Measurements from ENCODE around the gene CCDC6. TPM values are rescaled to one million over a fixed set of nuclear protein-coding genes. Genes with fewer than 3 reads are reported as not detected.

CCDC6 gene
- total and polyA plus RNA-seq, 7 donors: 12.6 to 97.5 (median 59.2) TPM

- intact Hi-C loops (cut with DNase I): loop anchor here (2.0 kb wide), 1 partner anchor 13 kb away; no protein-coding TSS in a partner anchor
- 63 to 70% methylated on average over 5 to 6 of the region's 6 CpGs for WGBS, 2 donors
- Histone ChIP-seq H3K36me3 (no peaks in the 10 kb centered on the region), H3K4me1 (peaks cover 0 to 77% (median 65%) of the 10 kb centered on the region in 4 donors), H3K27me3 (no peaks in the 10 kb centered on the region), H3K9me3 (no peaks in the 10 kb centered on the region), H3K4me3 (no peak overlapping the region), H3K27ac (no peak overlapping the region)
- no peak for DNase-seq
- TF ChIP-seq EP300 (IDR thresholded peaks at IDR 0.05) (no peak), CTCF (IDR thresholded peaks at IDR 0.05) (no peak), POLR2A (IDR thresholded peaks at IDR 0.05) (no peak), POLR2AphosphoS5 (IDR thresholded peaks at IDR 0.05) (no peak)
Observed at GRCh38 chr10:59881640-59882039, 24.7 kb downstream of the CCDC6 start.

DNA sequence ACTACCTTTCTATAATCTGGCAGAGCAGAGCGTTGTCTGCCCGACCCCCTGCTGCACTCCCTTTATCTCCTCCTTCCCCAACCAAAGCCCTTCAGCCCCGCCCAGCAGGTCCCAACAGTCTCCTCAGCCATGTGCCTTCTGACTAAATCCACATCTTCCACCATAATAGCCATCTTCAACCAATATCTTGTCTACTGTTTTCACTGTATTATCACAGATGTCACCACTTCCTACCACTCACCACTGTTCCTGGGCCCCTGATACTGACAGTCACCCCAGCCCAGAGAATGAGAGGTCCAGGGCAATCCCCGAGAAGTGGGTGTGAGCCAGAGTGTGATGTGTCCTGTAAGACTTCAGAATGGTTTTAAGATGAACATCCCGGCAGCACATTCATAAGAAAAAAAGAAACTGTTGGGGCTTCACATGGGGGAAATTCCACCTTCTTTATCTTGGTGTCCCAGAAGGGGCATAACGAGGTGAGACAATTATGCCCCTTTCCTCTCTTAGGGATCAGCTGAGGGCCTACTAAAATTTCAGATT is 25.3 kb downstream of the CCDC6 start:
- TF ChIP-seq EP300 (IDR thresholded peaks at IDR 0.05): no peak
- TF ChIP-seq POLR2AphosphoS5 (IDR thresholded peaks at IDR 0.05): no peak
- no peak for TF ChIP-seq CTCF (IDR thresholded peaks at IDR 0.05)
- no peak for TF ChIP-seq POLR2A (IDR thresholded peaks at IDR 0.05)
- Histone ChIP-seq H3K4me3 (no peak overlapping the region), H3K36me3 (no peaks in the 10 kb centered on the region), H3K27me3 (no peaks in the 10 kb centered on the region), H3K4me1 (peaks cover 0 to 77% (median 62%) of the 10 kb centered on the region in 4 donors), H3K27ac (no peak overlapping the region), H3K9me3 (no peaks in the 10 kb centered on the region)
- no peak for DNase-seq
- 64 to 66% methylated on average over 6 of the region's 6 CpGs for WGBS, 2 donors
- intact Hi-C loops (cut with DNase I): loop anchor here (2.0 kb wide), 1 partner anchor 14 kb away; no protein-coding TSS in a partner anchor

DNA sequence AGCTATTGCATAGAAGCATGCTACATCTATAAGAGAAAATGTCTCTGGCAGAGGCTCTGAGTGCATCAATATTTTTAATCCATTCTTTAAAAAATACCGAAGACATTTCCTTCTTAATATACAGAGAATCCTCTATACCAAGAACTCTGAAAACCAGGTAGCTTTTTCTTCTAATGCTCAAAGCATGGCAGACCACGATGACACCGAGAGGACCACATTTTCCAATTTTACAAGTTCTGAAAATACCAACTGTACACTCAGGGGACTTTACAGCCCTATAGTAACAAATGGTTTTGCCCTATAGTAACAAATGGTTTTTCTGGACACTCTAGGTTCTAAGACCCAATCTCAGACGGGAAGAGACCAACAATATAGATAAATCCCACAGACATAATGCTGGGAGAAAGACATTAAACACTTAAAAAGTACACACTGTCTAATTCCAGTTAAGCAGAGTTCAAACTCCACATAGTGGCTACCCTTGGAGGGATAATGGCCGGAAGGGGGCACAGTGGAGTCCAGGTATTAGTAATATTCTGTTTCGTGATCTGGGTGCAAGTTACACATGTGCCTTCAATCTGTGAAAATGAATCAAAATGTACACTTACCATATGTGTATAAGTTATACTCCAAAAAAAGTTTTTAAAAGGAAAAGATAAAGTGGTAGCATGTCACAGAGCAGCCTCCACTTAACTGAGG is 26.2 kb downstream of the CCDC6 start:
- no peak for DNase-seq
- no peak overlapping the region for H3K4me3 ChIP-seq
- TF ChIP-seq EP300 (IDR thresholded peaks at IDR 0.05) (no peak), POLR2AphosphoS5 (IDR thresholded peaks at IDR 0.05) (no peak), POLR2A (IDR thresholded peaks at IDR 0.05) (no peak), CTCF (IDR thresholded peaks at IDR 0.05) (no peak)
- WGBS, 2 donors: 72 to 77% methylated on average over 6 of the region's 6 CpGs
- intact Hi-C loops (cut with DNase I): loop anchor here (2.0 kb wide), 1 partner anchor 15 kb away; no protein-coding TSS in a partner anchor
- H3K27ac ChIP-seq: no peak overlapping the region
- no peaks in the 10 kb centered on the region for H3K36me3 ChIP-seq
- H3K4me1 ChIP-seq: peaks cover 0 to 75% (median 56%) of the 10 kb centered on the region in 4 donors
- no peaks in the 10 kb centered on the region for H3K27me3 ChIP-seq
- H3K9me3 ChIP-seq: no peaks in the 10 kb centered on the region

- Histone ChIP-seq H3K27ac (no peak overlapping the region), H3K4me3 (no peak overlapping the region), H3K27me3 (no peaks in the 10 kb centered on the region), H3K4me1 (peaks cover 0 to 75% (median 56%) of the 10 kb centered on the region in 4 donors), H3K9me3 (no peaks in the 10 kb centered on the region), H3K36me3 (no peaks in the 10 kb centered on the region)
- intact Hi-C loops (cut with DNase I): no loop called here
- no peak for DNase-seq
- TF ChIP-seq CTCF (IDR thresholded peaks at IDR 0.05) (no peak), POLR2A (IDR thresholded peaks at IDR 0.05) (no peak), EP300 (IDR thresholded peaks at IDR 0.05) (no peak), POLR2AphosphoS5 (IDR thresholded peaks at IDR 0.05) (no peak)
- 68 to 83% methylated on average over 4 of the region's 4 CpGs for WGBS, 2 donors
Observed at GRCh38 chr10:59879363-59879913, 26.9 kb downstream of the CCDC6 start.

Measured in sigmoid colon (tissue), 7 donors.